GM18502 (cell line): Measurements from ENCODE around the gene WNT8B.

Source experiments
- ATAC-seq: cut with Tn5 transposase; IDR thresholded peaks from one replicate; pipeline ENCODE4 v1.9.1; 2021; ENCODE audit warnings: mild to moderate bottlenecking; ENCODE audit not compliant: unreplicated experiment, poor library complexity

WNT8B gene

DNA sequence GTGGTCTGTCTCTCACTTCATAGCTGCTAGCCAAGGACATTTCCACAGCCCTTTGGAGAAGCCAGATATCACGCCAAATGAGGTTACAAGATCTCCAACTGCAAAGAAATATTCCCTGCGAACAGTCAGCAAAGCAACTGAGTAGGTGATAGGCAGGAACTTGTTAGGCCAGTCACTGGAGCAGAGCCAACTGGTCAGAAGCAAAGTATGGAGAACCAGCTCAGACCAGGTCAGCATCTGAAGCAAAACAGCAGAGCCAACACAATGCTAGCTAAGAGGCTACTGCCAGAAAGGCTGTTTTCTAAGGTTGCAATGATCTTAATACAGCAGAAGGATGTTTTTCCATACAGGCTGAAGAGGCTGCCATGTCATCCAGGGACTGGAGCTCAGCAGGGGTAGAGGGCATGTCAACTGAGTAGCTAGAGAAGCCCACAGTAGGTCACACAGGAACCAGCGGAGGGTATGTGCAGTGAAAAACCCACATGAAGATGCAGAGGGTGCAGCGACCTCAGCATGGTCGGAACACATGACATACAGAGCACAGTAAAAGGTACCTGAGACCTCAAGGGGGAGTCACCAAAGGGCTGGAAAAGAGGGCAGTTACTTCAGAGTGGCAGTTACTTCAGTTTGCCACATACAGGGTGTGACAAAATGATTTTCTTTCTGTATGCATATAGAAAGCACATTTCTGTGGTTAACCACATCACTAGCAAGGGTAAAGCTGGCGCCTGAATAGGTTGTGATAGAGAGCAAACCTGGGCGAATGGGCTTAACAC, 47.9 kb downstream of the WNT8B start:
- ATAC-seq: no peak

DNA sequence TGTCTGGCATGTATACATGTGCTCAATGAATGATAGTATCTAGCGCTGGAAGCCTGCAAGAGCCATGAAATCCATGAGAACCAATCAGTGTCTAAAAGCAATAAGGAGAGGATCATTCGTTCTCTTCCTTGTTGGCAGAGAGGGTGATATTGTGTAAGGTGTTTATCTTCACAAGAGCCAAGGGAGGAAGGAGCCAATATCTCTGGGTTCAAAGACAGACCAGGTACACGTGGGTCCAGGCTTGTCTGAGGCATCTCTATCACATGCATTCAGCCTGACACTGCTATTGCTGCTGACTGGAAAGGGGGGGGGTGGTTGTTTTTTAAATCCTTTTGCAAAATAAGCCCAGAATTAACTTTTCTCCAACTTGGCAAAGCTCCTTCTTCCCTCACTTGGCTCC, 52.8 kb downstream of the WNT8B start:
- ATAC-seq: no peak

DNA sequence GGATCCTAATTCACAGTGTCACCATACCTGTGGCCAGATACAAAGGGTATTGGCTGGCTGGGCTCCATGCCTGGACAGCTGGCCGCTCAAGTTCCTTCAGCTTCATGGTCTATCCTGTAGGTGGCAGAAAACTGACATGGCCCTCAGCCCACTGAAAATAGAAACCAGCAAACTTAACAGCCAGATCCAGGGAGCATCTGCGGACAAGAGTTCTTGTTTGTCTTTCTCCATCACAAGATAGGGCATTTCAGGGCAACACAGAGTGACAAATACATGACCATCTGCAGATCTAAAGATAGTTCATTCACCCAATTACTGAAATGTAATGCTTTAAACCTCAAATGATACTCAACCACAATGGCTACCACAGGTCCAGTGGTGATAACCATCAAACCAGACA, 54.0 kb downstream of the WNT8B start:
- ATAC-seq: no peak

DNA sequence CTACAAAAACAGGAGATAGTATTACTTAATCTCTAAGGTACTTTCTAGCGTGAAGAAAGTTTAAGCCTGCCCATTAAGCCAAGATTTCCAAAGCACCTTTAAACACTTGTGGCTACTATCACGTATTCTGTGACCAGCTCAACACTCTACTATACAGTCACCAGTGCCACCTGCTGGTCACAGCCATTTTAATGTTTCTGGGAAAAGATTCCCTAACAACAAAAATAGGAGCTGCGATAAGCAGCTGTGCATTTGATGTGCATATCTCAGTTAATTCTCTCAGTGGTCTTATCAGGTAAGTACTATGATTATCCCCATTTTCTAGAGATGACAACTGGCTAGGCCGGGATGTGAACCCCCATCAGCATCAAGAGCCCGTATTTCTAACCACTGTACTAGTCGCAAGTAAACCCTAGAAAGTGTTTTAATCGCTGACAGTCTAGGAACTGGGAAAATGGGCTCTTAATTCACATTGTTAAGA, 56.0 kb downstream of the WNT8B start:
- ATAC-seq: no peak

DNA sequence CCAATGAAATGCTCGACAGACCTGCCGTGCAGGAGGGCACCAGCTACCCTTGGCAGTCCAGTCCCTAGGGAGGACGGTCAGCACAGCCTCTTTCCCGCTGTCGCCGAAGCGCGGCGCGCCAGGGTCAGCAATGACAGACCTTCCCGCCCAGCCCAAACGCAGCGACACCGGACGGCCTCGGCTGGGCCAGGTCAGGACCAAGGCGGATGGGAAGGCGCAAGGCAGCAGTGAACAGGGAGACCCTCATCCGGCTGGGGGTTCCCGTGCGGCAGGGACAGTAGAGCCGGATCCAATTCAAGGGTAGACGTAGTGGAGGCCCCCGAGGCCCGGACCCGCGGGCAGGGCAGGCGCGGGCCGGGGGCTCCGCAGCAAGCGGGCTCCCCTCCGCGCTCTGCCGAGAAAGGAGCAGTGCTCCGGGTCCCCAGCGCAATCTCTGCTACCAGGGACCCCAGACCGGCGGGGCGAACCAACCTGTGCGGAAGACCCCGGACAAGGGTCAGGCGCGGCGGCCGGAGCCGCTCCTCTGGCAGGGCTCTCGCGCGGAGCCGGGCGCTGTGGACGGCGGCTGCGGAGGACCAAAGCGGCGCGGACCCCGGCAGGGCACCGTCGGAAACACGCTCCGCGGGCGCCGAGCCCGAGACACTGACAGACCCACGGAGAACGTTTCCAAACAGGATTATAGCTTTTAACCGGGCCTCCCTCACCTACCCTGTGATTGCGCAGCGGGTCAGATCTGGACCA, 56.7 kb downstream of the WNT8B start, which contains the start of gene SEC31B:
TSS of gene SEC31B (minus strand) at position 551 of the 741 bp plus-strand sequence. CDS start 2,909 bp downstream, outside the sequence.
- ATAC-seq: no peak

DNA sequence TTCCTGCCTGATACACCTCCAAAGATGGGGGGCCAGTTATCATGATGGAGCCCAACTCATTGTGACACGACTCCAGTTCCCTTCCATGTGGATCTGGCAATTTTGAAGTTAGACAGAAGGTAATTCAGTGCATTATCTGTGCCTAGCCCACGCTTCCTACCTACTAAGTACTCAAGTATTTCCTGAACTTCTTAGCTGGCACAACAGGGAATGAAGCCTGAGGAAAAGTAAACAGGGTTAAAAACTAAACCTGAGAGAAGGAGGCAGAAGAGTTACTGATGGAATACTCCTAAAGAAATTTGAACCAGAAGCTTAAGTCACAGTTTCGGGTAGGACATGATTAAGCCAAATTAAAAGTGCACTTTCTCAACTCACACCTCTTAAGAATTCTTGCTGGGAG, 58.0 kb downstream of the WNT8B start:
- no peak for ATAC-seq

DNA sequence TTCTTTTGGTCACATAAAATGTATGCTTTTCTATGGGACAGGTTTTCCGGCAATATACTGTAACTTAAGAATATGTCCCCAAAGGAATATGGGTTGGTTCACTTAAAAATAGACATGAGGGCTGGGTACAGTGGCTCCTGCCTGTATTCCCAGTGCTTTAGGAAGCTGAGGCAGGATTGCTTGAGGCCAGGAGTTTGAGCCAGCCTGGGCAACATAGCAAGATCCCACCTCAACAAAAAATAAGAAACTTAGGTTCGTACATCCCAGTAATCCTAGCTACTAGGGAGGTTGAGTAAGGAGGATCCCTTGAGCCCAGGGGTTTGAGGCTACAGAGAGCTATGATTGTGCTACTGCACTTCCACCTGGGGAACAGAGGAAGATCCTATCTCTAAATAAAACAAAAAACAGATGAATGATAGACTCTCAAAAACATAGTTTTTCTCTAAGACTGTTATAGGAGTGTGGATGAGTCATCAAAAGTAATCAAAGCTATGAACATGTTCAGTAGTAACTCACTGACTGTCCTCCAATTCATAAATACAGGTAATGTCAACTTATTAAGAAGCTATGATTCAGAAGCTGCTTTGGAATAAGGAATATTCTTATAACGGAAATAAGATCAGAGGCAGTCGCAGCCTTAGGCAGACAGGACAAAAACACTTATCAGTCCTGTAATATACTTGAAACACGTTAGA, 59.4 kb downstream of the WNT8B start:
- ATAC-seq: no peak

DNA sequence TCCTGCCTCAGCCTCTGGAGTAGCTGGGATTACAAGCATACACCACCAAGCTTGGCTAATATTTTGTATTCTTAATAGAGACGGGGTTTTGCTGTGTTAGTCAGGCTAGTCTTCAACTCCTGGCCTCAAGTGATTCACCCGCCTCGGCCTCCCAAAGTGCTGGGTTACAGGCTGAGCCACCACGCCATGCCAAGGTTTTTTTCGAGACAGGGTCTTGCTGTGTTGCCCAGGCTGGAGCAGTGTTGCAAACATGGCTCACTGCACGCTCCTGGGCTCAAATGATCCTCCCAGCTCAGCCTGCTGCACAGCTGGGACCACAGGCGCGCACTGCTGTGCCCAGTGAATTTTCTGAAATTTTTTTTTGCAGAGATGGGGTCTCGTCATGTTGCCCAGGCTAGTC, 60.1 kb downstream of the WNT8B start:
- no peak for ATAC-seq

DNA sequence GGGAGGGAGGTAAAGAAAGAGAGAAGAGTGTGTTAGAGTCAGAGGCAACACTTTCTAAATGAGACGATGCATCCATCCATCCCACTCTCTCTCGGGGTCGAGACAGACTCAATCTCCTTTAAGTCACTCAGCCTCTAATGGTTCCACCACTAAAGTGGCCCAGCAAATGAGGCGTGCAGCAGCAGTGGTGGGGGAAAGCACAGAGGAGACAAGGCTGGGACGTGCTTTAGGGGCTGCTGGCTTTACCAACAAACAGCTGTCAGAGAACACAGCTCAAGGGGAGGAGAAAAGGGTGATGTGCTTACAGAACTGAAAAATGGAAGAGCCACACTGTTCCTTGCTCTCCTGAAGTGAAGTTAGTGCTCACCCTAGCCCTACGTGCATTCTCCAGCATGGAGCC, 61.4 kb downstream of the WNT8B start:
- no peak for ATAC-seq

DNA sequence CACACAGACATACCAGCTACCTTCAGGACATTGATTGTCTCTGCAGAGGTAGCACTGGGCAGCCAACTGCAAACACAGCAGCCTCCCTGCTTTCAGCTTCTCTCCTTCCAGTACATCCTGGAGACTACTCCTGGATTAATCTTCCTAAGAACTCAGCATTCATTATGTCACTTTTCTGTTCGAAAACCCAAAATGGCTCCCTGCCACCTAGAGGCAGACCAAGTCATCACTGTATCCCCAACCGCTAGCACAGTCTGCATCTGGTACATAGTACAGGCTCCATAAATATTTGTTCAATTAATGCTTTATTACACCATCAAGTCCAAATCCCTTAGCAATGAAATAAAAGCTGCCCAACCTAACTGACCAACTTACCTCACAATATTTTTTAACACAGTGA, 61.8 kb downstream of the WNT8B start:
- no peak for ATAC-seq

DNA sequence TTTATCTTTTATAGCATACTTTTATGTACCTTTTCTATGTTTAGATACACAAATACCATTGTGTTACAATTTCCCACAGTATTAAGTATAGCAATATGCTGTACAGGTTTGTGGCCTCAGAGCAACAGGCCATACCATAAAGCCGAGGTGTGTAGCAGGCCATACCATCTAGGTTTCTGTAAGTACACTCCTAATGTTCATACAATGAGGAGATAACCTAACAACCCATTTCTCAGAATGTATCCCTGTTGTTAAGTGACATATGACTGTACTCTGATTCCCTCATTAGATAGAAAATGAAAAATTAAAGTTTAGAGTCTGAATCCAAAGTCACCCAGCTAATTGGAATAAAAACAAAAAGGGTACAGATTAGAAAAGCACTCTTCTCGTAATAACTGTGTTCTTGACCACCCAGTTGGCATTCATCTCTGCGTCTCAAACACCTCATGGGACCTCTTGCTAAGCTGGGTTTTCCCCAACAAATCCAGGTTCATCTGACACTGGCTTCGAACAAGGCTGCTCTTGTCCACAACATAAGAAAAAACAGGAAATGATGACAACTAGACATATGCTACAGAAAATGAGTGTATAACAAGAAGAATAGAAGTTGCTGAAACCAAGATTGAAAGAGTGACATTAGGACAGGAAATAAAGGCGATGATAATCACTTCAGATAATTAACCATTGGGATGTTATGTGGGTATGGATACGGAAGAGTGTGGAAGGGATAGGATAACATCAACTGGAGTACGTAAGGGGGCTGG, 65.5 kb downstream of the WNT8B start:
- ATAC-seq: no peak

DNA sequence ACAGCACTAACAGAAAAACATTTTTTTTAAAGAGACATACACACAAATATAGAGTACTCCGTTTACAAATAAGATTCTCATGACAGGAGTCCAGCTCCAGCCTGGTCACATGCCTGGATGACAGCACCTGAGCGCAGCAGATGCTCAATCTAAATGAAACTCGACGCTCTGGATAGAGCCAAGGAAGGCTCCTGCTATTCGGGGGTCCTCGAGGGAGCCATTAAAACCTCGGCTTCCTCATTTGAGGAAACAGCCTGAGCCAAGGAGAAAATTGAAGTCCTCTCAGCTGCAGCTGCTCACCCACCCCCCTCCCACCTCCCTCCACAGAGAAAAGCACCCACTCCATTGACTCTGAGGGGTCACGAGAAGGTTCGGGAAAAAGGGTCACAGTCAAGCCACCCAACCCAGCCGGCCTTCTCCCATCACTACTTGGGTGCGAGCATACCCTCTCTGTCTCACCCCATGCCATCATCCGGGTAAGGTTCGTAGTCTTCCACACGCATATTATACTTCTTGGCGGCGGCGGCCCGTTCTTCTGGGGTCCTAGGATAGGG, 66.2 kb downstream of the WNT8B start:
- no peak for ATAC-seq

DNA sequence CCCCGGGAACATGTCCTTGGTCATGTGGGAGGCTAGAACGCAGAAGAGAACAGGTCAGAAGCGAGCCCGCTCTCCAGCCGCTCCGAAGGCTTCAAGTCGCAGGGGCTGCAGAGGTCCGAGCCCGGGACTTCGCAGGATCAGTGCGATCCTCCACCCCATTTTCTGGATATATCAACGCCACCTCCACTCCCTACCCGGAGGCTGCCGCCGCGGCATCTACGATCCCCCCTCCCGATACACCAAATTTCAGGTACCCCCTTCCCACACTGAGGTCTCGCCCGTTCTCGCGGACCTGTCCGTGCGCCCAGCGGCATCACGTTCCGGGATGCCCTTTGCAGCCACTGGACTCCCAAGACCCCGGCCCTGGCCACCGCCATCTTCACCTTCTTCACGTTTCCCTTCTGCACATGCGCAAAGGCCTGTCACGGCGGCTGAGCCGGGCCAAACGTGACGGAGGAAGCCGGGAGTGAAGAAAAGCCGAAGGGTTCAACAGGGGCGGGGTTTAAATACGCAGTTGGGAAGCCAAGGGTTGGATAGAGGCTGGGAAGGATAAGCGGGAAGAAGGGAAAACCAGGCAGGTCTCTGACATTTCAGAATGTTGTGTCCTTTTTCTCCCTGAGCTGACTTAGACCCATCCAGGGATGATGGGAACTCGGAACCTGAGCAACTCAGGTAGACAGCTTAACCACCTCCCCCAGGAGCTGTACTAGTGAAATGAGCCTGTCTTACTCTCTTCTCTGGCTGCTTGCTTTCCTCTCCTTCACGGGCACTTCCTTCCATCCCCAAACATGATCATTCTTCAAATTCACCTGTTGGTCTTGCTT, 66.9 kb downstream of the WNT8B start, which contains the start of gene NDUFB8:
TSS of gene NDUFB8 (minus strand) at position 397 of the 824 bp plus-strand sequence. CDS start at position 377, 20 bp downstream.
- ATAC-seq: peak; percentile 60

DNA sequence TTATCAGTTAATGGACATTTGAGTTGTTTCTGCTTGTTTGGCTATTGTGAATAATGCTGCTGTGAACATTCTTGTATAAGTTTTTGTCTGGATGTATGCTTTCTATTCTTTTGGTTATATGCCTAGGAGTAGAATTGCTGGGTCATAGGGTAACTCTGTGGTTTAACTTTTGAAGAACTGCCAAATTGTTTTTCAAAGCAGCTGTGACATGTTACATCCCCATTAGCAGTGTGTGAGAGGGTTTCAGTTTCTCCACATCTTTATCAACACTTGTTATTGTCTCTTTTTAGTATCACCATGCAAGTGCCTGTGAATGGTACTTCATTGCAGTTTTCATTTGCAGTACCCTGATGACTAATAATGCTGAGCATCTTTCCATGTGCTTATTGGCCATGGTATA, 69.0 kb downstream of the WNT8B start:
- ATAC-seq: no peak
